H9 (cell line): Measurements from ENCODE around the gene GPD2. TPM values are rescaled to one million over a fixed set of nuclear protein-coding genes. Genes with fewer than 3 reads are reported as not detected.

Experiments
- DNase-seq: peaks from one replicate; pipeline ENCODE4 v3.0.0-alpha.2; 2017
- H2AFZ ChIP-seq: one replicate; pipeline ENCODE4 v1.6.1; 2013; ENCODE audit warnings: mild to moderate bottlenecking, low read length, control low read depth, moderate library complexity
- H2AK5ac ChIP-seq: 2 replicates; pipeline ENCODE4 v1.6.1; 2013; ENCODE audit warnings: low read length, control low read depth, mixed read lengths; ENCODE audit not compliant: insufficient read length
- H2BK120ac ChIP-seq: one replicate; pipeline ENCODE4 v1.6.1; 2013; ENCODE audit warnings: low read depth, mild to moderate bottlenecking, low read length, control low read depth, inconsistent platforms; ENCODE audit not compliant: poor library complexity, severe bottlenecking
- H2BK12ac ChIP-seq: 2 replicates; pipeline ENCODE4 v1.6.1; 2013; ENCODE audit warnings: low read length, control low read depth, mixed read lengths, low read depth; ENCODE audit not compliant: insufficient read length
- H2BK15ac ChIP-seq: 2 replicates; pipeline ENCODE4 v1.6.1; 2013; ENCODE audit warnings: low read depth, low read length, control low read depth
- H2BK20ac ChIP-seq: one replicate; pipeline ENCODE4 v1.6.1; 2013; ENCODE audit warnings: low read depth, mild to moderate bottlenecking, low read length, control low read depth, inconsistent platforms; ENCODE audit not compliant: poor library complexity, severe bottlenecking
- H2BK5ac ChIP-seq: 2 replicates; pipeline ENCODE4 v1.6.1; 2013; ENCODE audit warnings: low read length, control low read depth, mixed read lengths; ENCODE audit not compliant: insufficient read length
- H3K14ac ChIP-seq: 2 replicates; pipeline ENCODE4 v1.6.1; 2013; ENCODE audit warnings: low read length, control low read depth; ENCODE audit not compliant: insufficient read depth
- H3K18ac ChIP-seq: 2 replicates; pipeline ENCODE4 v1.6.1; 2013; ENCODE audit warnings: low read depth, mild to moderate bottlenecking, mixed read lengths, low read length, control low read depth; ENCODE audit not compliant: insufficient read length
- H3K23ac ChIP-seq: 2 replicates; pipeline ENCODE4 v1.6.1; 2013; ENCODE audit warnings: low read length, control low read depth, mixed read lengths, low read depth; ENCODE audit not compliant: insufficient read length
- H3K23me2 ChIP-seq: 2 replicates; pipeline ENCODE4 v1.6.1; 2013; ENCODE audit warnings: low read depth, mild to moderate bottlenecking, mixed read lengths, low read length, control low read depth; ENCODE audit not compliant: insufficient read length, poor library complexity, severe bottlenecking
- H3K27ac ChIP-seq: 2 replicates; pipeline ENCODE4 v1.5.1; 2013; ENCODE audit warnings: low read length, control low read depth, mixed read lengths, low read depth; ENCODE audit not compliant: insufficient read length
- H3K27me3 ChIP-seq: 2 replicates; pipeline ENCODE4 v1.6.1; 2013; ENCODE audit warnings: low read length, control low read depth, inconsistent platforms; ENCODE audit not compliant: insufficient read depth
- H3K4ac ChIP-seq: 2 replicates; pipeline ENCODE4 v1.6.1; 2013; ENCODE audit warnings: low read depth, mild to moderate bottlenecking, control low read depth, inconsistent platforms, low read length, moderate library complexity
- H3K4me1 ChIP-seq: 2 replicates; pipeline ENCODE4 v1.6.1; 2013; ENCODE audit warnings: low read length, control low read depth, inconsistent platforms; ENCODE audit not compliant: insufficient read depth
- H3K4me2 ChIP-seq: 2 replicates; pipeline ENCODE4 v1.6.1; 2013; ENCODE audit warnings: low read length, control low read depth, mixed read lengths; ENCODE audit not compliant: insufficient read length, insufficient read depth
- H3K56ac ChIP-seq: 2 replicates; pipeline ENCODE4 v1.6.1; 2013; ENCODE audit warnings: low read depth, mild to moderate bottlenecking, mixed read lengths, low read length, control low read depth; ENCODE audit not compliant: insufficient read length
- H3K79me1 ChIP-seq: 2 replicates; pipeline ENCODE4 v1.6.1; 2013; ENCODE audit warnings: low read depth, mild to moderate bottlenecking, moderate library complexity, low read length, control low read depth, inconsistent platforms; ENCODE audit not compliant: insufficient read depth, poor library complexity, severe bottlenecking
- H3K79me2 ChIP-seq: 2 replicates; pipeline ENCODE4 v1.6.1; 2013; ENCODE audit warnings: low read length, control low read depth, inconsistent platforms; ENCODE audit not compliant: insufficient read depth
- H3K9ac ChIP-seq: 2 replicates; pipeline ENCODE4 v1.6.1; 2013; ENCODE audit warnings: low read length, control low read depth, mixed read lengths; ENCODE audit not compliant: insufficient read length; ENCODE audit errors: extremely low read depth
- H3K9me3 ChIP-seq: one replicate; pipeline ENCODE4 v1.6.1; 2013; ENCODE audit warnings: low read depth, low read length, inconsistent platforms; ENCODE audit not compliant: control insufficient read depth
- H3T11ph ChIP-seq: one replicate; pipeline ENCODE4 v1.6.1; 2013; ENCODE audit warnings: mild to moderate bottlenecking, low read length, control low read depth, inconsistent platforms
- H4K20me1 ChIP-seq: one replicate; pipeline ENCODE4 v1.6.1; 2013; ENCODE audit not compliant: control insufficient read depth, insufficient read length, insufficient read depth
- H4K5ac ChIP-seq: 2 replicates; pipeline ENCODE4 v1.6.1; 2013; ENCODE audit warnings: low read depth, mild to moderate bottlenecking, mixed read lengths, low read length, control low read depth; ENCODE audit not compliant: insufficient read length
- H4K8ac ChIP-seq: replicated peaks from 2 replicates; pipeline ENCODE4 v1.6.1; 2013; ENCODE audit warnings: low read length, control low read depth, mixed read lengths, low read depth; ENCODE audit not compliant: insufficient read length
- H4K91ac ChIP-seq: 2 replicates; pipeline ENCODE4 v1.6.1; 2013; ENCODE audit warnings: low read depth, mild to moderate bottlenecking, moderate library complexity, mixed read lengths, low read length, control low read depth; ENCODE audit not compliant: insufficient read length
- H3K27ac Mint-ChIP-seq, 3 experiments: 2 replicates in 2 of 3; 3 replicates in 1 of 3; pipeline ENCODE4 v1.8.0; 2020 to 2021; ENCODE audit warnings: mixed read lengths in 3 of 3, mild to moderate bottlenecking in 1 of 3, moderate library complexity in 1 of 3
- H3K27me3 Mint-ChIP-seq: 2 replicates; pipeline ENCODE4 v1.8.0; 2021; ENCODE audit warnings: low read depth, mild to moderate bottlenecking, moderate library complexity, mixed read lengths
- H3K36me3 Mint-ChIP-seq, 3 experiments: 2 replicates in 2 of 3; 3 replicates in 1 of 3; pipeline ENCODE4 v1.8.0; 2020 to 2021; ENCODE audit warnings: low read depth in 3 of 3, mixed read lengths in 3 of 3; ENCODE audit not compliant: insufficient read depth in 1 of 3
- H3K4me1 Mint-ChIP-seq, 2 experiments: 2 replicates each; pipeline ENCODE4 v1.8.0; 2020; ENCODE audit warnings: mixed read lengths in 2 of 2
- H3K4me3 Mint-ChIP-seq, 2 experiments: 2 replicates in 1 of 2; 3 replicates in 1 of 2; pipeline ENCODE4 v1.8.0; 2020 to 2021; ENCODE audit warnings: mild to moderate bottlenecking in 2 of 2, mixed read lengths in 2 of 2, moderate library complexity in 1 of 2
- H3K9me3 Mint-ChIP-seq, 2 experiments: 2 replicates in 1 of 2; 3 replicates in 1 of 2; pipeline ENCODE4 v1.8.0; 2020; ENCODE audit warnings: mild to moderate bottlenecking in 2 of 2, mixed read lengths in 2 of 2, moderate library complexity in 1 of 2
- WGBS: extraction: QIAGEN DNeasy Blood & Tissue Kit; methylation state at CpG from one replicate; pipeline ENCODE4 v1.1.7; 2013; ENCODE audit warnings: missing lambda C conversion rate, low lambda C conversion rate, mixed read lengths; ENCODE audit not compliant: insufficient read length; ENCODE audit errors: extremely low coverage; 5-methylcytosine and 5-hydroxymethylcytosine counted together
- total RNA-seq: library from RNA; stranded (reverse); gene quantifications from 2 replicates; pipeline ENCODE4 v1.2.1, GENCODE V29; 2021
- TF ChIP-seq, protein P1 (sequence below): fragments of 200-600 bp; sonication (generic); conservative IDR thresholded peaks from 3 replicates; pipeline ENCODE4 v1.8.0; 2021; ENCODE audit warnings: antibody characterized with exemption, mild to moderate bottlenecking

The GPD2 gene
- total RNA-seq, 1 experiment from 2014 or later = 46.0 TPM

DNA sequence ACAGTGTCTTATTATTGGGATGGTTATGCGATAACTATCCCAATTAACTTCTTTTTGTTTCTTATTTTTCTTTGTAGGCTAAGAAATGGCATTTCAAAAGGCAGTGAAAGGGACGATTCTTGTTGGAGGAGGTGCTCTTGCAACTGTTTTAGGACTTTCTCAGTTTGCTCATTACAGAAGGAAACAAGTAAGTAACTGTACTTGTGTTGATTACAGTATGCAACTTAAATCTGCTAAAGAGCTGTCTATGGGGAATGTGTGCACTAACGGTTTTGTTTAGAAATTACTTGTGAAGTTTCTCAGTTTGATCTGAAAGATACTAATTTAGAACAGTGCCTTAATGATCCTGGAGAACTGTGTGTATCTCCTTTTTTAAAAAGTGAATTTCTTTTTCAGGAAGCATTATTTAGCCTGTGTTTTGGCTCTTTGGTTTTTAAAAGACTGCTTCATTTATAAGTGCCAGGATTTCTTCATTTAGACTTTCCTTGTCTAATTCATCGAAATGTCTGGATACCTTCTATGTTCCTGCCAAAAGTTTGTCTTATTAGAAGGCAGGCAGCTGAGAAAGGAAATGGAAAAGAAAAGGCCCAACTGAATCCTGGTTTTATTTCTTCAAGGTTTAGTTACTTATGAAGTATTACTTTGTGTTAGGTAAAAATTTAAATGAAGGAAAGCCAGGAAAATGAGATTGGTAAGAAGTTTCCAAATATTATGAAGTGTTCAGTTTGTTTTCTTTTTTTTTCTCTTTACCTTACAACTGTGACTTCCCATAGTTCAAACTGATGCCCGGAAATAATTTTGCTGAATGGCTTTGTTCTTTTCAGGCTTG lies 40.1 kb downstream of the GPD2 start:
- Histone ChIP-seq H3K9me3 (no peaks in the 10 kb centered on the region), H2AFZ (no peak overlapping the region), H2BK15ac (no peak overlapping the region), H3K14ac (no peak overlapping the region), H2BK20ac (no peak overlapping the region), H2BK5ac (no peak overlapping the region), H3T11ph (no peak overlapping the region), H4K5ac (no peak overlapping the region), H3K56ac (no peak overlapping the region), H3K9ac (no peak overlapping the region), H3K79me2 (no peaks in the 10 kb centered on the region), H3K4ac (no peak overlapping the region), H3K18ac (no peak overlapping the region), H3K79me1 (no peaks in the 10 kb centered on the region), H3K27ac (no peak overlapping the region), H2AK5ac (no peak overlapping the region), H3K23me2 (no peaks in the 10 kb centered on the region), H2BK12ac (no peak overlapping the region), H3K23ac (no peak overlapping the region), H4K91ac (no peak overlapping the region), H3K4me2 (no peak overlapping the region), H4K8ac (no peak overlapping the region), H2BK120ac (no peak overlapping the region), H4K20me1 (no peaks in the 10 kb centered on the region), H3K27me3 (no peaks in the 10 kb centered on the region), H3K4me1 (no peaks in the 10 kb centered on the region)
- Mint-ChIP-seq H3K27me3 (no peaks in the 10 kb centered on the region), H3K27ac (peak overlapping the region in 2 of 3 experiments; percentile 16 to 44; a peak in 1 of 7 replicates), H3K4me1 (peaks cover 12 to 14% of the 10 kb centered on the region in 2 experiments), H3K4me3 (no peak overlapping the region), H3K9me3 (peaks cover 0 to 2% of the 10 kb centered on the region in 2 experiments; a peak in 1 of 5 replicates), H3K36me3 (peaks cover 4 to 10% (median 7%) of the 10 kb centered on the region in 3 experiments; a peak in 5 of 7 replicates)
- TF ChIP-seq, protein P1, sequence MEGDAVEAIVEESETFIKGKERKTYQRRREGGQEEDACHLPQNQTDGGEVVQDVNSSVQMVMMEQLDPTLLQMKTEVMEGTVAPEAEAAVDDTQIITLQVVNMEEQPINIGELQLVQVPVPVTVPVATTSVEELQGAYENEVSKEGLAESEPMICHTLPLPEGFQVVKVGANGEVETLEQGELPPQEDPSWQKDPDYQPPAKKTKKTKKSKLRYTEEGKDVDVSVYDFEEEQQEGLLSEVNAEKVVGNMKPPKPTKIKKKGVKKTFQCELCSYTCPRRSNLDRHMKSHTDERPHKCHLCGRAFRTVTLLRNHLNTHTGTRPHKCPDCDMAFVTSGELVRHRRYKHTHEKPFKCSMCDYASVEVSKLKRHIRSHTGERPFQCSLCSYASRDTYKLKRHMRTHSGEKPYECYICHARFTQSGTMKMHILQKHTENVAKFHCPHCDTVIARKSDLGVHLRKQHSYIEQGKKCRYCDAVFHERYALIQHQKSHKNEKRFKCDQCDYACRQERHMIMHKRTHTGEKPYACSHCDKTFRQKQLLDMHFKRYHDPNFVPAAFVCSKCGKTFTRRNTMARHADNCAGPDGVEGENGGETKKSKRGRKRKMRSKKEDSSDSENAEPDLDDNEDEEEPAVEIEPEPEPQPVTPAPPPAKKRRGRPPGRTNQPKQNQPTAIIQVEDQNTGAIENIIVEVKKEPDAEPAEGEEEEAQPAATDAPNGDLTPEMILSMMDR = no peak
- WGBS = no CpG with 5 or more reads among the region's 5 CpGs
- no peak for DNase-seq
